ENCODE results near the gene SPRY1. TPM values are rescaled to one million over a fixed set of nuclear protein-coding genes. Genes with fewer than 3 reads are reported as not detected.

Gene SPRY1
- total and polyA plus RNA-seq, 2 of the 8 experiments (the other 6 are each of a cell fraction or from before 2014, with no cell fraction given), result 11.7 to 56.2 TPM

GRCh38 chr4:123397144-123398065 lies 810 bp downstream of the SPRY1 start:
- H4K8ac ChIP-seq (ENCODE audit: extremely low read depth, insufficient read depth, low read length), result peak overlapping the region; percentile 84; the same call in 1 of the 2 replicates
- no peak overlapping the region for H2BK120ac ChIP-seq (replicated peaks; ENCODE audit: low read depth, low read length)
- H3K14ac ChIP-seq (ENCODE audit: insufficient read length), result no peak overlapping the region
- H2BK5ac ChIP-seq (ENCODE audit: low read depth, low read length), result peak overlapping the region; percentile 72; the same call in 1 of the 2 replicates
- H2AK5ac ChIP-seq (ENCODE audit: low read depth, low read length), result no peak overlapping the region
- peaks cover 8% of the 10 kb centered on the region for H3K23me2 ChIP-seq (ENCODE audit: low read depth, low read length)
- peaks cover 0 to 7% (median 2%) of the 10 kb centered on the region in 4 experiments; a peak in 5 of 7 replicates for H3K4me1 ChIP-seq (replicated peaks in 1 of 4; ENCODE audit: control insufficient read depth in 3 of 4, insufficient read depth in 4 of 4, low read length in 3 of 4)
- peak overlapping the region; percentile 74 to 88 for H3K4me2 ChIP-seq (ENCODE audit: insufficient read depth in 1 of 2, low read depth in 2 of 2, low read length in 2 of 2)
- H3K9me3 ChIP-seq (ENCODE audit: insufficient read depth in 2 of 2, low read depth in 1 of 2, low read length in 1 of 2), result no peaks in the 10 kb centered on the region
- no peaks in the 10 kb centered on the region for H3K27me3 ChIP-seq (replicated peaks in 1 of 4; ENCODE audit: control insufficient read depth in 3 of 4, extremely low read depth in 1 of 4, insufficient read depth in 3 of 4, low read length in 3 of 4)
- ChIA-PET POLR2A (ENCODE audit: partially characterized antibody) (interaction anchor here (0.7 to 2.0 kb wide), 16 partner anchors 9 to 150 kb away, joined by 3 to 7 read pairs (median 4); no protein-coding TSS in a partner anchor), CTCF (ENCODE audit: partially characterized antibody) (interaction anchor here (0.7 to 2.6 kb wide), 9 partner anchors 9 to 1716 kb away, joined by 3 to 7 read pairs (median 4); no protein-coding TSS in a partner anchor)
- H3K4me3 ChIP-seq (ENCODE audit: extremely low read depth in 1 of 4, insufficient read depth in 2 of 4, low read depth in 3 of 4, low read length in 4 of 4), result peak overlapping the region; percentile 57 to 81 (median 78)
- H2BK12ac ChIP-seq (ENCODE audit: low read depth, low read length), result no peak overlapping the region
- 1% methylated on average over 64 of the region's 85 CpGs; no CpG with 5 or more reads in 1 of the 2 experiments for WGBS, 2 experiments (ENCODE audit: extremely low coverage in 1 of 2, insufficient coverage in 1 of 2, insufficient read length in 1 of 2, insufficient replicate concordance in 2 of 2, low coverage in 1 of 2, low lambda C conversion rate in 2 of 2, missing lambda C conversion rate in 1 of 2)
- H3K18ac ChIP-seq (ENCODE audit: extremely low read depth, low read length), result peak overlapping the region; percentile 74
- no peak for FAIRE-seq
- 0 out of 2 replicates have a peak overlapping the region, but pooled peaks have one; percentile 30 for H2AFZ ChIP-seq (ENCODE audit: low read length)
- peaks cover 0 to 9% of the 10 kb centered on the region in 2 experiments for H4K20me1 ChIP-seq (replicated peaks in 1 of 2; ENCODE audit: control insufficient read depth in 1 of 2, insufficient read depth in 2 of 2, low read length in 2 of 2)
- H2BK15ac ChIP-seq (ENCODE audit: low read length), result peak overlapping the region; percentile 62; the same call in 1 of the 2 replicates
- peak overlapping the region; percentile 48; the same call in 1 of the 2 replicates for H3K27ac ChIP-seq (ENCODE audit: low read depth, low read length)
- peak overlapping the region; percentile 86 for H3K56ac ChIP-seq (replicated peaks; ENCODE audit: insufficient read length, low read depth, low read length)
- H3K36me3 ChIP-seq (ENCODE audit: control insufficient read depth in 2 of 4, insufficient read depth in 4 of 4, low read length in 3 of 4), result peaks cover 6 to 13% (median 9%) of the 10 kb centered on the region in 4 experiments
- peak in 1 of 2 experiments; percentile 80 for DNase-seq (ENCODE audit: low read depth in 1 of 2, low spot score in 2 of 2)
- H3K79me1 ChIP-seq (ENCODE audit: low read depth, low read length), result peaks cover 2% of the 10 kb centered on the region; the same call in 1 of the 2 replicates
- no peak overlapping the region for H2BK20ac ChIP-seq (ENCODE audit: low read length)
- H3K23ac ChIP-seq (ENCODE audit: insufficient read length), result no peak overlapping the region
- H3K4ac ChIP-seq (replicated peaks; ENCODE audit: insufficient read length, low read depth, low read length), result peak overlapping the region; percentile 87
- H4K5ac ChIP-seq (ENCODE audit: insufficient read length, low read depth, low read length), result peak overlapping the region; percentile 70
- H3K79me2 ChIP-seq (ENCODE audit: control insufficient read depth in 1 of 2, insufficient read depth in 2 of 2, low read length in 2 of 2), result peaks cover 17 to 49% of the 10 kb centered on the region in 2 experiments
- peak overlapping the region; percentile 49 to 82 (median 70) for H3K9ac ChIP-seq (replicated peaks in 1 of 4; ENCODE audit: extremely low read depth in 1 of 4, low read depth in 3 of 4, low read length in 3 of 4)
- peak overlapping the region; percentile 11 for H4K91ac ChIP-seq (replicated peaks; ENCODE audit: insufficient read length, low read length)
- TF ChIP-seq CREB1 (IDR thresholded peaks at IDR 0.05), result peak; percentile 82
- TF ChIP-seq POLR2AphosphoS5 (IDR thresholded peaks at IDR 0.05; ENCODE audit: low read depth, low read length), result peak; percentile 55; the same call in 1 of the 2 replicates
- peak; percentile 92 for TF ChIP-seq E2F6 (IDR thresholded peaks at IDR 0.05)
- no peak for TF ChIP-seq CHD1 (IDR thresholded peaks at IDR 0.05; ENCODE audit: low read depth, low read length)
- TF ChIP-seq CEBPB (IDR thresholded peaks at IDR 0.05; ENCODE audit: low read depth, low read length), result no peak
- no peak for TF ChIP-seq BRCA1 (IDR thresholded peaks at IDR 0.05; ENCODE audit: low read depth, low read length)
- no peak for TF ChIP-seq BCL11A (IDR thresholded peaks at IDR 0.05; ENCODE audit: low read depth in 2 of 2, low read length in 2 of 2)
- TF ChIP-seq TAF1 (IDR thresholded peaks at IDR 0.05; ENCODE audit: low read depth, low read length), result peak; percentile 46; the same call in 1 of the 2 replicates
- no peak for TF ChIP-seq ATF3 (IDR thresholded peaks at IDR 0.05; ENCODE audit: insufficient read depth, low read depth, low read length)
- TF ChIP-seq GTF2F1 (IDR thresholded peaks at IDR 0.05; ENCODE audit: borderline replicate concordance, low read depth, low read length), result no peak
